ENCODE data around the gene EBNA1BP2. TPM values are rescaled to one million over a fixed set of nuclear protein-coding genes. Genes with fewer than 3 reads are reported as not detected.

The EBNA1BP2 gene
- total and polyA plus RNA-seq, 2 experiments from 2014 or later = 113 to 162 TPM

DNA sequence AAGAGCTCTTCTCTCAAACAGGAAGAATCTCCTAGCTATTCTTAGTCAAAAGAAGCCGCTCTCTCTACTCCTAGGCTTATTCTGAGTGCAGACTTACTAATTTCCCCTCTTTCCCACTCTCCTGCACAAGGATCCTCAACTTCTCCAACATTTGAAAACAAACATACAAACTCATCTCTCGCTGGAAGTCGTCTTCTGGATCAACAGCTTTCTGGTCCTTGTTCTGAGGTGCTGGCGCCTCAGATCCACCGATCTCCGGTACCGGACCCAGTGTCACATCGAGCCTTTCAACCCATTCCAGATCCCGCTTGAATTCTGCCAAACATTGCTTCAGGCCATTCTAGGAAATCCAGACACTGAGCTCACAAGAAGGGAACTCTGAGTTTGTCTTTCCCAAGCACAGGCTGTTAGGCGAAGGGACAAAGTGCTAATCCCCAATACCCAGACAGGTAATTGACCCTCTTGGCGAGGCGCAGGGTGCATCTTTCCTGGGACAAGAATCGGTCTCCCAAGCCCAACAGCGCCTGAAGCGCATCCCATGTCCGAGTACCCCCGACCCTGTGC is 696 bp downstream of the EBNA1BP2 start:
- no peaks in the 10 kb centered on the region for H3K9me3 ChIP-seq (ENCODE audit: low read depth)
- H3K36me3 ChIP-seq (ENCODE audit: low read depth) = peaks cover 32% of the 10 kb centered on the region
- peak overlapping the region; percentile 95 for H3K4me3 ChIP-seq
- no peaks in the 10 kb centered on the region for H3F3A ChIP-seq (ENCODE audit: insufficient read depth)
- no peaks in the 10 kb centered on the region for H4K20me1 ChIP-seq (ENCODE audit: insufficient read depth)
- no peaks in the 10 kb centered on the region for H3K9me2 ChIP-seq (ENCODE audit: insufficient read depth)
- peak; percentile 44 for DNase-seq
- peak overlapping the region; percentile 59 for H3K27ac ChIP-seq
- H2AFZ ChIP-seq = peak overlapping the region; percentile 94
- H3K27me3 ChIP-seq (replicated peaks; ENCODE audit: insufficient read depth) = no peaks in the 10 kb centered on the region
- H3K79me2 ChIP-seq (ENCODE audit: insufficient read depth) = peaks cover 51% of the 10 kb centered on the region
- no peak for TF ChIP-seq EZH2phosphoT487 (IDR thresholded peaks at IDR 0.05; ENCODE audit: insufficient read depth, low read depth)
- no peak for TF ChIP-seq EZH2 (IDR thresholded peaks at IDR 0.05; ENCODE audit: insufficient read depth, poor library complexity, severe bottlenecking)
- peak overlapping the region; percentile 93 for H3K9ac ChIP-seq
- 0 out of 2 replicates have a peak, but pooled peaks cover 11% of the 10 kb centered on the region for H3K4me1 ChIP-seq (ENCODE audit: insufficient read depth)
- peak overlapping the region; percentile 100 for H3K4me2 ChIP-seq (ENCODE audit: unreplicated experiment)
- 2 to 6% methylated on average over 17 of the region's 17 CpGs for WGBS, 2 experiments (ENCODE audit: low coverage in 1 of 2, low lambda C conversion rate in 2 of 2, missing lambda C conversion rate in 2 of 2)
- in situ Hi-C loops (cut with MboI) = no loop called here

GRCh38 chr1:43165765-43166164 is 6.3 kb downstream of the EBNA1BP2 start:
- Histone ChIP-seq H3K4me2 (ENCODE audit: unreplicated experiment) (no peak overlapping the region), H3K9ac (no peak overlapping the region), H3K9me2 (ENCODE audit: insufficient read depth) (no peaks in the 10 kb centered on the region), H3K36me3 (ENCODE audit: low read depth) (peaks cover 72% of the 10 kb centered on the region), H3K4me1 (ENCODE audit: insufficient read depth) (0 out of 2 replicates have a peak, but pooled peaks cover 6% of the 10 kb centered on the region), H2AFZ (no peak overlapping the region), H3K27me3 (replicated peaks; ENCODE audit: insufficient read depth) (no peaks in the 10 kb centered on the region), H3K4me3 (no peak overlapping the region), H3K27ac (no peak overlapping the region), H3K9me3 (ENCODE audit: low read depth) (no peaks in the 10 kb centered on the region), H4K20me1 (ENCODE audit: insufficient read depth) (no peaks in the 10 kb centered on the region), H3K79me2 (ENCODE audit: insufficient read depth) (peaks cover 36% of the 10 kb centered on the region), H3F3A (ENCODE audit: insufficient read depth) (peaks cover 9% of the 10 kb centered on the region; the same call in 1 of the 2 replicates)
- TF ChIP-seq EZH2 (IDR thresholded peaks at IDR 0.05; ENCODE audit: insufficient read depth, poor library complexity, severe bottlenecking) (no peak), EZH2phosphoT487 (IDR thresholded peaks at IDR 0.05; ENCODE audit: insufficient read depth, low read depth) (no peak)
- WGBS, 2 experiments (ENCODE audit: low coverage in 1 of 2, low lambda C conversion rate in 2 of 2, missing lambda C conversion rate in 2 of 2) = 87 to 88% methylated on average over 5 of the region's 5 CpGs
- DNase-seq = no peak
- in situ Hi-C loops (cut with MboI) = no loop called here

- no peak overlapping the region for H3K27ac ChIP-seq
- H3K36me3 ChIP-seq (ENCODE audit: low read depth) = peaks cover 69% of the 10 kb centered on the region
- no peak overlapping the region for H3K9ac ChIP-seq
- H4K20me1 ChIP-seq (ENCODE audit: insufficient read depth) = no peaks in the 10 kb centered on the region
- in situ Hi-C loops (cut with MboI) = no loop called here
- WGBS, 2 experiments (ENCODE audit: low coverage in 1 of 2, low lambda C conversion rate in 2 of 2, missing lambda C conversion rate in 2 of 2) = 87% methylated on average over 3 of the region's 3 CpGs
- peaks cover 30% of the 10 kb centered on the region for H3K79me2 ChIP-seq (ENCODE audit: insufficient read depth)
- H3K9me3 ChIP-seq (ENCODE audit: low read depth) = no peaks in the 10 kb centered on the region
- no peaks in the 10 kb centered on the region for H3K4me1 ChIP-seq (ENCODE audit: insufficient read depth)
- no peaks in the 10 kb centered on the region for H3K9me2 ChIP-seq (ENCODE audit: insufficient read depth)
- TF ChIP-seq EZH2 (IDR thresholded peaks at IDR 0.05; ENCODE audit: insufficient read depth, poor library complexity, severe bottlenecking) (no peak), EZH2phosphoT487 (IDR thresholded peaks at IDR 0.05; ENCODE audit: insufficient read depth, low read depth) (no peak)
- H3F3A ChIP-seq (ENCODE audit: insufficient read depth) = peaks cover 9% of the 10 kb centered on the region; the same call in 1 of the 2 replicates
- H3K27me3 ChIP-seq (replicated peaks; ENCODE audit: insufficient read depth) = no peaks in the 10 kb centered on the region
- H3K4me2 ChIP-seq (ENCODE audit: unreplicated experiment) = no peak overlapping the region
- no peak overlapping the region for H3K4me3 ChIP-seq
- DNase-seq = no peak
- no peak overlapping the region for H2AFZ ChIP-seq
These were observed 6.9 kb downstream of the EBNA1BP2 start for GRCh38 chr1:43165162-43165561.

DNA sequence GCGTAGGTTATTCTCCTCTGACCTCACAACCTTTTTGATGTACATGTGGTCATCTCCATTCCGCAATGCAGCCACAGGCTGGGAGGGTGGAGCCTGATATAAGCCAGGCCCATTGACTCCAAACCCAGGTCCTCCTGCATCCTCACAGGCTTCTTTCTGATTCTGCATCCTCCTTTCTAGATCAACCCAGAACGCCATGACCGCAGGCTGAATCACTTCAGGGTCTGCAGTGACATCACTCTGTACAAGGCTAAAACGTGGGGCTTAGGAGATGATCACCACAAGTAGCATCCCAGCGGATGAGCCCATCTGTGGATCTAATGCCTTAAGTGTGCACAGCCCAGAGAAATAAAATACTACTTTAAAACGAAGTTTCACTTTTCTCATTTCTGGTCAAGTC is 16.1 kb downstream of the EBNA1BP2 start:
- no peak for TF ChIP-seq EZH2 (IDR thresholded peaks at IDR 0.05; ENCODE audit: insufficient read depth, poor library complexity, severe bottlenecking)
- TF ChIP-seq EZH2phosphoT487 (IDR thresholded peaks at IDR 0.05; ENCODE audit: insufficient read depth, low read depth) = no peak
- no peaks in the 10 kb centered on the region for H3K9me2 ChIP-seq (ENCODE audit: insufficient read depth)
- no peaks in the 10 kb centered on the region for H3K36me3 ChIP-seq (ENCODE audit: low read depth)
- no peaks in the 10 kb centered on the region for H4K20me1 ChIP-seq (ENCODE audit: insufficient read depth)
- 82 to 84% methylated on average over 7 of the region's 7 CpGs for WGBS, 2 experiments (ENCODE audit: low coverage in 1 of 2, low lambda C conversion rate in 2 of 2, missing lambda C conversion rate in 2 of 2)
- H3K79me2 ChIP-seq (ENCODE audit: insufficient read depth) = no peaks in the 10 kb centered on the region
- H3K4me2 ChIP-seq (ENCODE audit: unreplicated experiment) = no peak overlapping the region
- no peak for DNase-seq
- H3K9me3 ChIP-seq (ENCODE audit: low read depth) = no peaks in the 10 kb centered on the region
- no peak overlapping the region for H2AFZ ChIP-seq
- no peak overlapping the region for H3K27ac ChIP-seq
- no peaks in the 10 kb centered on the region for H3K27me3 ChIP-seq (replicated peaks; ENCODE audit: insufficient read depth)
- H3K4me1 ChIP-seq (ENCODE audit: insufficient read depth) = no peaks in the 10 kb centered on the region
- H3K9ac ChIP-seq = no peak overlapping the region
- in situ Hi-C loops (cut with MboI) = no loop called here
- no peak overlapping the region for H3K4me3 ChIP-seq
- H3F3A ChIP-seq (ENCODE audit: insufficient read depth) = no peaks in the 10 kb centered on the region

All from GM23248 (cell line).